Smooth muscle cell (in vitro differentiated cells): ENCODE results near the gene THRB. TPM values are rescaled to one million over a fixed set of nuclear protein-coding genes. Genes with fewer than 3 reads are reported as not detected.

Experiments used
- DNase-seq: peaks from one replicate; lab custom pipeline; 2025; ENCODE audit not compliant: unreplicated experiment; lab: John Stamatoyannopoulos, UW
- H2AFZ ChIP-seq: fragments of 200-600 bp; sonication (generic); 2 replicates; pipeline ENCODE4 v1.6.0; 2016; ENCODE audit warnings: antibody characterized with exemption, low read depth, mild to moderate bottlenecking
- H3F3A ChIP-seq: fragments of 200-600 bp; sonication (generic); 2 replicates; pipeline ENCODE4 v1.6.0; 2017; ENCODE audit warnings: antibody characterized with exemption, low read depth
- H3K27ac ChIP-seq: fragments of 200-600 bp; sonication (generic); 2 replicates; pipeline ENCODE4 v1.5.1; 2016; ENCODE audit warnings: low read depth, mild to moderate bottlenecking
- H3K27me3 ChIP-seq: fragments of 200-600 bp; sonication (generic); 2 replicates; pipeline ENCODE4 v1.6.1; 2016; ENCODE audit warnings: low read depth, mild to moderate bottlenecking
- H3K36me3 ChIP-seq: fragments of 200-600 bp; sonication (generic); 2 replicates; pipeline ENCODE4 v1.5.1; 2016; ENCODE audit warnings: low read depth
- H3K4me1 ChIP-seq: fragments of 200-600 bp; sonication (generic); 2 replicates; pipeline ENCODE4 v1.5.1; 2016; ENCODE audit warnings: low read depth
- H3K4me2 ChIP-seq: fragments of 200-600 bp; sonication (generic); 2 replicates; pipeline ENCODE4 v1.6.0; 2016; ENCODE audit warnings: mild to moderate bottlenecking
- H3K4me3 ChIP-seq: fragments of 200-600 bp; sonication (generic); 2 replicates; pipeline ENCODE4 v1.5.1; 2016; ENCODE audit warnings: mild to moderate bottlenecking
- H3K79me2 ChIP-seq: fragments of 200-600 bp; sonication (generic); 2 replicates; pipeline ENCODE4 v1.6.0; 2016; ENCODE audit warnings: low read depth, mild to moderate bottlenecking
- H3K9ac ChIP-seq: fragments of 200-600 bp; sonication (generic); 2 replicates; pipeline ENCODE4 v1.6.0; 2016; ENCODE audit warnings: low read depth
- H3K9me3 ChIP-seq: fragments of 200-600 bp; sonication (generic); replicated peaks from 2 replicates; pipeline ENCODE4 v1.5.1; 2016; ENCODE audit warnings: low read depth
- H4K20me1 ChIP-seq: fragments of 200-600 bp; sonication (generic); 2 replicates; pipeline ENCODE4 v1.6.0; 2016; ENCODE audit warnings: low read depth
- WGBS: methylation state at CpG from one replicate; pipeline ENCODE4 v1.1.7; 2016; ENCODE audit warnings: low lambda C conversion rate; 5-methylcytosine and 5-hydroxymethylcytosine counted together
- polyA plus RNA-seq: library from polyadenylated mRNA; unstranded; fragments of >200 nt; fragmentation: Nextera tagmentation; extraction: Ambion mirVana; gene quantifications from 2 replicates; pipeline ENCODE4 v1.2.1, GENCODE V29; 2016
- total RNA-seq: library from RNA; depleted of rRNA; stranded (reverse); fragments of >200 nt; gene quantifications from 2 replicates; pipeline ENCODE4 v1.2.3, GENCODE V29; 2014
- TF ChIP-seq, protein P1 (sequence below): fragments of 200-600 bp; sonication (generic); IDR thresholded peaks from 2 replicates; pipeline ENCODE4 v1.5.1; 2017; ENCODE audit warnings: borderline replicate concordance, mild to moderate bottlenecking, antibody characterized with exemption; ENCODE audit not compliant: insufficient read depth, poor library complexity, severe bottlenecking

THRB gene
- total and polyA plus RNA-seq, 2 experiments from 2014 or later, result 5.6 to 43.8 TPM

DNA sequence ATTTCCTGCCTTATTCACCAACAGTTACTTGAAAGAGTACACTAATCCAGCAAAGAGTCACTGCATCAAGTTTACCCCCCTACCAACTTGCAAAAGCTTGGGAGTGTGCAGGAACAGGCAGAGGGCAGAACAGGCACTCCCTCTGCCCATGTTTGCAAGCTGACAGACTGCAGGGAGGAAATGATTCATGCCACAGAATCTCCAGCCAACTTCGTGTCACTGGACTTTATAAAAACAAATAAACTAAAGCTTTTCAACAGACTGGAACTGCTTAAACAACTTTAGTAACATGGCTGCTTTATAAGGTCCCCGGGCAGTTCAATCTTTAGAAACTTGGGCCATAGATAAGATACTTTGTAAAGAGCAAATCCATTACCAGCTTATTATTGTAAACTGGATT lies 129.5 kb downstream of the THRB start:
- peaks cover 18% of the 10 kb centered on the region for H3K4me1 ChIP-seq
- H3K27me3 ChIP-seq, result no peaks in the 10 kb centered on the region
- peak overlapping the region; percentile 55 for H3K4me2 ChIP-seq
- DNase-seq, result no peak
- H3K9ac ChIP-seq, result peak overlapping the region; percentile 3
- peak overlapping the region; percentile 76 for H3K27ac ChIP-seq
- no peaks in the 10 kb centered on the region for H3K9me3 ChIP-seq
- H3K36me3 ChIP-seq, result no peaks in the 10 kb centered on the region
- H2AFZ ChIP-seq, result no peak overlapping the region
- no peaks in the 10 kb centered on the region for H3F3A ChIP-seq
- no peak overlapping the region for H3K4me3 ChIP-seq
- 1% methylated on average over 2 of the region's 2 CpGs for WGBS
- H4K20me1 ChIP-seq, result no peaks in the 10 kb centered on the region
- TF ChIP-seq, protein P1, sequence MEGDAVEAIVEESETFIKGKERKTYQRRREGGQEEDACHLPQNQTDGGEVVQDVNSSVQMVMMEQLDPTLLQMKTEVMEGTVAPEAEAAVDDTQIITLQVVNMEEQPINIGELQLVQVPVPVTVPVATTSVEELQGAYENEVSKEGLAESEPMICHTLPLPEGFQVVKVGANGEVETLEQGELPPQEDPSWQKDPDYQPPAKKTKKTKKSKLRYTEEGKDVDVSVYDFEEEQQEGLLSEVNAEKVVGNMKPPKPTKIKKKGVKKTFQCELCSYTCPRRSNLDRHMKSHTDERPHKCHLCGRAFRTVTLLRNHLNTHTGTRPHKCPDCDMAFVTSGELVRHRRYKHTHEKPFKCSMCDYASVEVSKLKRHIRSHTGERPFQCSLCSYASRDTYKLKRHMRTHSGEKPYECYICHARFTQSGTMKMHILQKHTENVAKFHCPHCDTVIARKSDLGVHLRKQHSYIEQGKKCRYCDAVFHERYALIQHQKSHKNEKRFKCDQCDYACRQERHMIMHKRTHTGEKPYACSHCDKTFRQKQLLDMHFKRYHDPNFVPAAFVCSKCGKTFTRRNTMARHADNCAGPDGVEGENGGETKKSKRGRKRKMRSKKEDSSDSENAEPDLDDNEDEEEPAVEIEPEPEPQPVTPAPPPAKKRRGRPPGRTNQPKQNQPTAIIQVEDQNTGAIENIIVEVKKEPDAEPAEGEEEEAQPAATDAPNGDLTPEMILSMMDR, result no peak
- H3K79me2 ChIP-seq, result no peaks in the 10 kb centered on the region

GRCh38 chr3:24364359-24364758 lies 130.3 kb downstream of the THRB start:
- Histone ChIP-seq H3K4me2 (no peak overlapping the region), H3K9me3 (no peaks in the 10 kb centered on the region), H3K4me1 (peaks cover 18% of the 10 kb centered on the region), H2AFZ (no peak overlapping the region), H3K79me2 (no peaks in the 10 kb centered on the region), H3F3A (no peaks in the 10 kb centered on the region), H3K27ac (peak overlapping the region; percentile 76), H4K20me1 (no peaks in the 10 kb centered on the region), H3K4me3 (no peak overlapping the region), H3K27me3 (no peaks in the 10 kb centered on the region), H3K9ac (no peak overlapping the region), H3K36me3 (no peaks in the 10 kb centered on the region)
- 97% methylated on average over 1 of the region's 1 CpG for WGBS
- no peak for DNase-seq
- TF ChIP-seq, protein P1, result no peak

- no peak for DNase-seq
- H3F3A ChIP-seq, result no peaks in the 10 kb centered on the region
- H3K27ac ChIP-seq, result no peak overlapping the region
- no peak overlapping the region for H3K9ac ChIP-seq
- no peaks in the 10 kb centered on the region for H3K36me3 ChIP-seq
- no peak overlapping the region for H2AFZ ChIP-seq
- H3K4me3 ChIP-seq, result no peak overlapping the region
- H3K27me3 ChIP-seq, result no peaks in the 10 kb centered on the region
- H4K20me1 ChIP-seq, result no peaks in the 10 kb centered on the region
- 39% methylated on average over 1 of the region's 1 CpG for WGBS
- peaks cover 18% of the 10 kb centered on the region for H3K4me1 ChIP-seq
- TF ChIP-seq, protein P1, result no peak
- no peaks in the 10 kb centered on the region for H3K79me2 ChIP-seq
- no peaks in the 10 kb centered on the region for H3K9me3 ChIP-seq
- H3K4me2 ChIP-seq, result no peak overlapping the region
Measured at GRCh38 chr3:24363242-24363641, 131.4 kb downstream of the THRB start.

- Histone ChIP-seq H3K27me3 (no peaks in the 10 kb centered on the region), H3K9me3 (no peaks in the 10 kb centered on the region)
- TF ChIP-seq, protein P1, result no peak
Measured at GRCh38 chr3:24361623-24362022, 133.0 kb downstream of the THRB start.

More at GRCh38 chr3:24361623-24362022, 133.0 kb downstream of the THRB start:
- Histone ChIP-seq H3K4me3 (no peak overlapping the region), H3K4me1 (peaks cover 5% of the 10 kb centered on the region), H3K4me2 (no peak overlapping the region), H4K20me1 (no peaks in the 10 kb centered on the region), H3F3A (no peaks in the 10 kb centered on the region), H3K9ac (no peak overlapping the region), H3K79me2 (no peaks in the 10 kb centered on the region), H2AFZ (no peak overlapping the region), H3K36me3 (no peaks in the 10 kb centered on the region), H3K27ac (no peak overlapping the region)
- DNase-seq, result no peak
- WGBS, result 61% methylated on average over 2 of the region's 2 CpGs
